ENCODE data around the gene ATAD3C. TPM values are rescaled to one million over a fixed set of nuclear protein-coding genes. Genes with fewer than 3 reads are reported as not detected.

Gene ATAD3C
- total and polyA plus RNA-seq, 2 of the 8 experiments (the other 6 are each of a cell fraction or from before 2014, with no cell fraction given) = 2.0 to 2.7 TPM

DNA sequence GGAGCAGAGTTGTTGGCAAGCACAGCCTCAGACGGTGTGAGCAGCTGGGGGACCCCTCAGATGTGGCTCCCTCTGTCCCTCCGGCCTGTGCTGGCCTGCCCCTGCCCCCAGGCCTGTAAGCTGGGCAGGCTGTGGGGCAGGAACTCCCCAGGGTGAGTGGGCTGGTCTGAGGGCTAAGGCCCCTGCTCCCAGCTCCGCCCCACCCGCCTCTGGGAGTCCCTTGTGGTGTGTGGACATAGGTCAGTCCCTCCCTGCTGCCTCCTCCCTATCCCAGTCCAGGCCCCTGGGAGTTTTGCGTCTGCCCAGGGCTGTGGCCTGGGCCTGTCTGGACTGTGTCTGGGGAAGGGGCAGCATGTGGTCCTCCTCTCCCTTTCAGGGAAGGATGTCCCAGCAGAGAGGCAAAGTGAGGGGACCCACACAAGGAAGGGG is 17.6 kb upstream of the ATAD3C start:
- peak in 1 of 2 experiments; percentile 70 for DNase-seq (ENCODE audit: low read depth in 1 of 2, low spot score in 2 of 2)
- peaks cover 0 to 57% (median 42%) of the 10 kb centered on the region in 4 experiments; a peak in 6 of 7 replicates for H3K4me1 ChIP-seq (replicated peaks in 1 of 4; ENCODE audit: control insufficient read depth in 3 of 4, insufficient read depth in 4 of 4, low read length in 3 of 4)
- H3K9ac ChIP-seq (replicated peaks in 1 of 4; ENCODE audit: extremely low read depth in 1 of 4, low read depth in 3 of 4, low read length in 3 of 4) = no peak overlapping the region

More for the DNA sequence above, 17.6 kb upstream of the ATAD3C start:
- ChIA-PET CTCF (ENCODE audit: partially characterized antibody) (interaction anchor here (1.4 to 4.4 kb wide), 3 partner anchors 8 to 30 kb away, joined by 4 to 36 read pairs (median 6); no protein-coding TSS in a partner anchor), POLR2A (ENCODE audit: partially characterized antibody) (interaction anchor here (1.1 to 22.9 kb wide), 5 partner anchors 9 to 78 kb away, joined by 3 to 515 read pairs (median 18); partner anchors contain the start of genes ANKRD65, CCNL2 and MRPL20)
- H2BK5ac ChIP-seq (ENCODE audit: low read depth, low read length) = peak overlapping the region; percentile 95; the same call in 1 of the 2 replicates
- H3K4ac ChIP-seq (replicated peaks; ENCODE audit: insufficient read length, low read depth, low read length) = peak overlapping the region; percentile 82
- H3K56ac ChIP-seq (replicated peaks; ENCODE audit: insufficient read length, low read depth, low read length) = no peak overlapping the region
- no peaks in the 10 kb centered on the region for H3K79me1 ChIP-seq (ENCODE audit: low read depth, low read length)
- H4K8ac ChIP-seq (ENCODE audit: extremely low read depth, insufficient read depth, low read length) = peak overlapping the region; percentile 57; the same call in 1 of the 2 replicates
- peak overlapping the region; percentile 29 for H4K5ac ChIP-seq (ENCODE audit: insufficient read length, low read depth, low read length)
- H3K4me3 ChIP-seq (ENCODE audit: extremely low read depth in 1 of 4, insufficient read depth in 2 of 4, low read depth in 3 of 4, low read length in 4 of 4) = no peak overlapping the region
- H3K4me2 ChIP-seq (ENCODE audit: insufficient read depth in 1 of 2, low read depth in 2 of 2, low read length in 2 of 2) = no peak overlapping the region
- H3K9me3 ChIP-seq (ENCODE audit: insufficient read depth in 2 of 2, low read depth in 1 of 2, low read length in 1 of 2) = peaks cover 0 to 3% of the 10 kb centered on the region in 2 experiments; a peak in 1 of 4 replicates
- peaks cover 20% of the 10 kb centered on the region; the same call in 1 of the 2 replicates for H3K23me2 ChIP-seq (ENCODE audit: low read depth, low read length)
- H3K23ac ChIP-seq (ENCODE audit: insufficient read length) = no peak overlapping the region
- H2BK15ac ChIP-seq (ENCODE audit: low read length) = peak overlapping the region; percentile 88; the same call in 1 of the 2 replicates
- 77% methylated on average over 5 of the region's 5 CpGs; no CpG with 5 or more reads in 1 of the 2 experiments for WGBS, 2 experiments (ENCODE audit: extremely low coverage in 1 of 2, insufficient coverage in 1 of 2, insufficient read length in 1 of 2, insufficient replicate concordance in 2 of 2, low coverage in 1 of 2, low lambda C conversion rate in 2 of 2, missing lambda C conversion rate in 1 of 2)
- H2AFZ ChIP-seq (ENCODE audit: low read length) = no peak overlapping the region
- H3K14ac ChIP-seq (ENCODE audit: insufficient read length) = no peak overlapping the region
- peaks cover 2 to 5% of the 10 kb centered on the region in 2 experiments for H4K20me1 ChIP-seq (replicated peaks in 1 of 2; ENCODE audit: control insufficient read depth in 1 of 2, insufficient read depth in 2 of 2, low read length in 2 of 2)
- peak overlapping the region; percentile 93; the same call in 1 of the 2 replicates for H2AK5ac ChIP-seq (ENCODE audit: low read depth, low read length)
- no peak for FAIRE-seq
- H3K27ac ChIP-seq (ENCODE audit: low read depth, low read length) = no peak overlapping the region
- H3K36me3 ChIP-seq (ENCODE audit: control insufficient read depth in 2 of 4, insufficient read depth in 4 of 4, low read length in 3 of 4) = no peaks in the 10 kb centered on the region; a peak in 1 of 8 replicates
- peak overlapping the region; percentile 79 for H4K91ac ChIP-seq (replicated peaks; ENCODE audit: insufficient read length, low read length)
- peak overlapping the region; percentile 97; the same call in 1 of the 2 replicates for H2BK12ac ChIP-seq (ENCODE audit: low read depth, low read length)
- H3K27me3 ChIP-seq (replicated peaks in 1 of 4; ENCODE audit: control insufficient read depth in 3 of 4, extremely low read depth in 1 of 4, insufficient read depth in 3 of 4, low read length in 3 of 4) = peaks cover 0 to 3% (median 0%) of the 10 kb centered on the region in 4 experiments; a peak in 2 of 7 replicates
- no peak overlapping the region for H3K18ac ChIP-seq (ENCODE audit: extremely low read depth, low read length)
- H2BK20ac ChIP-seq (ENCODE audit: low read length) = peak overlapping the region; percentile 72; the same call in 1 of the 2 replicates
- TF ChIP-seq ASH2L (IDR thresholded peaks at IDR 0.05; ENCODE audit: low read length) (no peak), CBX8 (IDR thresholded peaks at IDR 0.05; ENCODE audit: borderline replicate concordance, low read depth, low read length) (no peak), EGR1 (IDR thresholded peaks at IDR 0.05; ENCODE audit: borderline replicate concordance, low read depth, low read length) (no peak), SP4 (IDR thresholded peaks at IDR 0.05; ENCODE audit: low read length) (no peak), NRF1 (IDR thresholded peaks at IDR 0.05; ENCODE audit: low read depth, low read length) (no peak), POLR2A (IDR thresholded peaks at IDR 0.05; ENCODE audit: control extremely low read depth in 1 of 2, low read depth in 2 of 2, low read length in 2 of 2) (peak in 1 of 2 experiments; percentile 46; a peak in 1 of 3 replicates)
- H3K79me2 ChIP-seq (ENCODE audit: control insufficient read depth in 1 of 2, insufficient read depth in 2 of 2, low read length in 2 of 2) = peaks cover 0 to 6% of the 10 kb centered on the region in 2 experiments; a peak in 1 of 4 replicates
- H2BK120ac ChIP-seq (replicated peaks; ENCODE audit: low read depth, low read length) = peak overlapping the region; percentile 73

Measured in H1 (cell line).